ENCODE results near the gene PDZD2.

Gene PDZD2

DNA sequence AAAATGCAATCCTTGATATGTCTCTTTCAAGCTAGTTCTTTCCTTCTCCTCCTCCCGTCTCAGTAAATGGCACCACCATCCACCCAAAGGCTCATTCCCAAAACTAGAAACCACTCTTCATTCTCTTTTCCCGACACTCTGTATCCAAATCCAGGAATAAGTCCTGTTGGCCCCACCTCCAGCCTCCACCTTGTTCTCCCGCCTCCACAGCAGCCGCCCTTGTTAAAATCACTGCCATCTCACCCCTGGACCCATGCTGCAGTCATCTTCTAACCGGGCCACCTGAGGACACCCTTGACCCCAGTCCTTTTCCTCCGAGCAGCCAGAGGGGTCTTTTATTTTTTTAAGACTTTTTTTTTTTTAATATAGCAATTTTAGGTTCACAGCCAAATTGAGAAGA lies 9.4 kb downstream of the PDZD2 start:
- no peak overlapping the region for H3K4me3 ChIP-seq (ENCODE audit: low read depth, low read length)
- TF ChIP-seq, protein P1, sequence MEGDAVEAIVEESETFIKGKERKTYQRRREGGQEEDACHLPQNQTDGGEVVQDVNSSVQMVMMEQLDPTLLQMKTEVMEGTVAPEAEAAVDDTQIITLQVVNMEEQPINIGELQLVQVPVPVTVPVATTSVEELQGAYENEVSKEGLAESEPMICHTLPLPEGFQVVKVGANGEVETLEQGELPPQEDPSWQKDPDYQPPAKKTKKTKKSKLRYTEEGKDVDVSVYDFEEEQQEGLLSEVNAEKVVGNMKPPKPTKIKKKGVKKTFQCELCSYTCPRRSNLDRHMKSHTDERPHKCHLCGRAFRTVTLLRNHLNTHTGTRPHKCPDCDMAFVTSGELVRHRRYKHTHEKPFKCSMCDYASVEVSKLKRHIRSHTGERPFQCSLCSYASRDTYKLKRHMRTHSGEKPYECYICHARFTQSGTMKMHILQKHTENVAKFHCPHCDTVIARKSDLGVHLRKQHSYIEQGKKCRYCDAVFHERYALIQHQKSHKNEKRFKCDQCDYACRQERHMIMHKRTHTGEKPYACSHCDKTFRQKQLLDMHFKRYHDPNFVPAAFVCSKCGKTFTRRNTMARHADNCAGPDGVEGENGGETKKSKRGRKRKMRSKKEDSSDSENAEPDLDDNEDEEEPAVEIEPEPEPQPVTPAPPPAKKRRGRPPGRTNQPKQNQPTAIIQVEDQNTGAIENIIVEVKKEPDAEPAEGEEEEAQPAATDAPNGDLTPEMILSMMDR (IDR thresholded peaks at IDR 0.05; ENCODE audit: low read depth, low read length) = no peak

- H3K4me3 ChIP-seq (ENCODE audit: low read depth, low read length) = no peak overlapping the region
- TF ChIP-seq, protein P1 (IDR thresholded peaks at IDR 0.05; ENCODE audit: low read depth, low read length) = no peak
These were observed 12.3 kb downstream of the PDZD2 start for GRCh38 chr5:31651241-31651640.

DNA sequence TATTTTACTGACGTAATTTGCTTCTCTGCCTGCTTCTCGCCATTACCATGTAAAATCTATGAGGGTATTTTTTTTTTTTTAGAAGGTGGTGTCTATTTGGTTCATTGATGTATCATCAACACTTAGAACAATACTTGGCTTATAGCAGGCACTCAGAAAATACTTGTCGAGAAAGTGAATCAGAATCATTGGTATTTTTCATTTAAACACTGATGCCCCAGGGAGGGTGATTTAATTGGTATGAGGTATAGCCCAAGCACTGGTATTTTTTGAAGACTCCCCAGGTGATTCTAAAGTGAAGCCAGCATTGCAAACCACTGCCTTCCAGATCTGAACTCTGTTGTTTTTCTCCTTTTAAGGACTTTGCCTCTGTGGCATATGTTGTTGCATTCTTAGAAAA lies 16.6 kb downstream of the PDZD2 start:
- no peak overlapping the region for H3K4me3 ChIP-seq (ENCODE audit: low read depth, low read length)
- TF ChIP-seq, protein P1 (IDR thresholded peaks at IDR 0.05; ENCODE audit: low read depth, low read length) = no peak

- H3K4me3 ChIP-seq (ENCODE audit: low read depth, low read length) = no peak overlapping the region
- TF ChIP-seq, protein P1 (IDR thresholded peaks at IDR 0.05; ENCODE audit: low read depth, low read length) = no peak
These were observed 17.9 kb downstream of the PDZD2 start for GRCh38 chr5:31656806-31657205.

DNA sequence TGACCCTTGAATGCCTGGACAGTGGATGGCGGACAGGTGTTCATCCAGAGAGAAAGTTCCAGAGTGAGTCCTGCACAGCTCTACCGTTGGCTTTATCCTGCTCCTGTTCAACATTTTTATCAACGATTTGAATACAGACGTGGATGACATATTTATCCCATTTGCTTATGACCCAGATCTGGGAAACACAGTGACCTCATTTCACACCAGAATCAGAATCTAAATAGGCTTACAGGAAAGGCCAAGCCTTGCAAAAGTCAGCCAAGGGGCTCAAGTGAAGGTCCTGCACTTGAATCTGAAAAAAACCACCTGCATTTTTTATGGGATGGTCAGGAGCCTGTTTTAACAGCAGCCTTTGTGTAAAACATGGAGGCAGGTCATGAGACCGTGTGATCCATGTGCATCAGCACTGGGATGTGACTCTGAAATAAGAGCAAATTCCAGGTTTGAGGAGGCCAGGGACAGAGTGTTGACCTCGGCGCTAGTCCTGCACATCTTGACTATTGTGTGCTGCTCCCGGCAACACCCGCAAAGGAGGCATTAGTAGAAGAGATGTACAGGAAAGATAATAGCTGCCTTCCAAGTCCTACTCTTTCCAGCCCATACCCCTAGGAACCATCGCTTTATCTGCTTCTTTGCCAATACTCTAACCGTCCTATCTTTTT lies 18.5 kb downstream of the PDZD2 start:
- TF ChIP-seq, protein P1 (IDR thresholded peaks at IDR 0.05; ENCODE audit: low read depth, low read length) = no peak
- H3K4me3 ChIP-seq (ENCODE audit: low read depth, low read length) = no peak overlapping the region

- H3K4me3 ChIP-seq (ENCODE audit: low read depth, low read length) = no peak overlapping the region
- TF ChIP-seq, protein P1 (IDR thresholded peaks at IDR 0.05; ENCODE audit: low read depth, low read length) = no peak
These were observed 22.3 kb downstream of the PDZD2 start for GRCh38 chr5:31661257-31661656.

- TF ChIP-seq, protein P1 (IDR thresholded peaks at IDR 0.05; ENCODE audit: low read depth, low read length) = no peak
- H3K4me3 ChIP-seq (ENCODE audit: low read depth, low read length) = no peak overlapping the region
These were observed 24.6 kb downstream of the PDZD2 start for GRCh38 chr5:31663519-31663918.

All from WI38 (cell line).